Coronary artery (tissue), 2 donors: Measurements from ENCODE around the gene SFXN1.

Experiments
- DNase-seq: peaks from one replicate; pipeline ENCODE4 v3.0.0-alpha.2; 2017; ENCODE audit warnings: low spot score
- H3K27ac ChIP-seq, 2 donors: fragments of 200-600 bp; sonication (generic); one replicate each; pipeline ENCODE4 v1.5.1; 2016 to 2019
- H3K4me3 ChIP-seq: fragments of 200-600 bp; sonication (generic); 2 replicates; pipeline ENCODE4 v1.5.1; 2016; ENCODE audit warnings: mild to moderate bottlenecking, moderate library complexity
- CTCF ChIP-seq: fragments of 200-600 bp; sonication (generic); IDR thresholded peaks from one replicate; pipeline ENCODE4 v1.5.1; 2019; ENCODE audit warnings: antibody characterized with exemption

The SFXN1 gene

DNA sequence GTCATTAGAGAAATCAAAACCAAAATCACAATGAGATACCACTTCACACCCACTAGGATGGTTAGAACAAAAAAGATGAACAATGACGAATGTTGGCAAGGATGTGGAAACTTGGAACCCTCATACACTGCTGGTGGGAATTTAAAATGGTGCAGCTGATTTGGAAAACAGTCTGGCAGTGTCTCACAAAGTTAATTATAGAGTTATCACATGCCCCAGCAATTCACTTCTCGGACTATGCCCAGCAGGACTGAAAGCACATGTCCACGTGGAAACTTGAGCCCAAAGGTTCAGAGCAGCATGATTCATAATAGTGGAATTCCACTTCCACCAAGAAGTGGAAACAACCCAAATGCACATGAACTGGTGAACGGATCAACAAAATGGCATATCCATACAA lies 94.5 kb downstream of the SFXN1 start:
- no peak overlapping the region for H3K4me3 ChIP-seq
- DNase-seq, result no peak
- TF ChIP-seq CTCF, result no peak
- no peak overlapping the region for H3K27ac ChIP-seq

DNA sequence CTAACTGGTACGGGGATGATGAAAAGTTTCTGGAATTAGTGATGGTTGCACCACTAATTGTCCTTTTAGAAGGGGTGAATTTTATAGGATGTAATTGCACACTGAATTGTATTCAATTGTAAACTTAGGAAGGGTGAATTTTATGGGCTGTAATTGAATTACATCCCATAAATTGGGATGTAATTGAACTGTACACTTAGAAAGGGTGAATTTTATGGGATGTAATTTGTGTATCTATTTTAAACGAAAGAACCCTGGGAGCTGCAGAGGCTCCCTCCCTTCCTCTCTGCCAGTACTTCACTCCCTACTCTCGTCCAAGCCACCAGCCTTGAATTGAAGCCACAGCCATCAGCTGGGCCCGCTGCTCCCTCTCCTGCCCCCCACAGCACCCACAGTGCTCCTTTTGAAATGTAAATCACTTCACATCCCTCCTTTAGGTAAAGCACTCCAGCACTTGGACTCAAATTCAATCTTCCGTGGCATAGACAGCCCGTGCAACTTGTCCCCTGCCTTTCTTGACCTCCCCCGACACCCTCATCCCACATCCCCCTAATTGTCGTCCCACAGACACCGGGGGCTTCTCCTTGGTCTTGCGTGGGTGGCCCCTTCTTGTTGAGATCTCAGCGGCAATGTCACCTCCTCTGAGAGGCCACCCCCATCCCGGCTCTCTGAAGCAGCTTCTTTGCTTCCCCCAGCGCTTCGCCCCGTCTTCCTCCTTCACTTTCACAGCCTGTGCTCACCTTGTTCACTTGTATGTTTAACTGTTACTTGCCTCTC lies 95.3 kb downstream of the SFXN1 start:
- no peak overlapping the region for H3K27ac ChIP-seq
- no peak for TF ChIP-seq CTCF
- no peak overlapping the region for H3K4me3 ChIP-seq
- no peak for DNase-seq

- no peak for TF ChIP-seq CTCF
- no peak overlapping the region for H3K27ac ChIP-seq
- no peak overlapping the region for H3K4me3 ChIP-seq
- DNase-seq, result no peak
These were observed 96.9 kb downstream of the SFXN1 start for GRCh38 chr5:175575301-175575700.

GRCh38 chr5:175576096-175576495 lies 97.7 kb downstream of the SFXN1 start:
- DNase-seq, result no peak
- no peak overlapping the region for H3K27ac ChIP-seq

GRCh38 chr5:175576591-175576990 lies 98.2 kb downstream of the SFXN1 start:
- Histone ChIP-seq H3K27ac (no peak overlapping the region), H3K4me3 (no peak overlapping the region)
- DNase-seq, result no peak
- TF ChIP-seq CTCF, result no peak

More at GRCh38 chr5:175576096-175576495, 97.7 kb downstream of the SFXN1 start:
- H3K4me3 ChIP-seq, result no peak overlapping the region
- TF ChIP-seq CTCF, result no peak
